WERI-Rb-1 (cell line): ENCODE data around the gene SAP30BP.

Source experiments
- DNase-seq: peaks from one replicate; pipeline ENCODE4 v3.0.0-alpha.2; 2020
- H3K27ac ChIP-seq: fragments of 250-450 bp; sonication (Bioruptor Pico); 2 replicates; pipeline ENCODE4 v1.5.1; 2020; ENCODE audit warnings: mild to moderate bottlenecking, moderate library complexity
- H3K27me3 ChIP-seq: fragments of 250-450 bp; sonication (Bioruptor Pico); 2 replicates; pipeline ENCODE4 v1.5.1; 2021; ENCODE audit warnings: mild to moderate bottlenecking, low read depth, moderate library complexity; ENCODE audit not compliant: insufficient read depth, severe bottlenecking
- H3K36me3 ChIP-seq: fragments of 250-450 bp; sonication (Bioruptor Pico); 2 replicates; pipeline ENCODE4 v1.5.1; 2020; ENCODE audit warnings: mild to moderate bottlenecking, moderate library complexity
- H3K4me3 ChIP-seq: 2 replicates; pipeline ENCODE4 v1.5.1; 2011; ENCODE audit warnings: low read depth, mild to moderate bottlenecking, control low read depth, low read length
- H3K9me3 ChIP-seq: fragments of 250-450 bp; sonication (Bioruptor Pico); 2 replicates; pipeline ENCODE4 v1.5.1; 2021; ENCODE audit warnings: mild to moderate bottlenecking, moderate library complexity; ENCODE audit not compliant: severe bottlenecking
- TF ChIP-seq, protein P1 (sequence below): IDR thresholded peaks from 2 replicates; pipeline ENCODE4 v1.5.1; 2011; ENCODE audit warnings: low read depth, mild to moderate bottlenecking, control low read depth, inconsistent platforms, low read length

SAP30BP gene

DNA sequence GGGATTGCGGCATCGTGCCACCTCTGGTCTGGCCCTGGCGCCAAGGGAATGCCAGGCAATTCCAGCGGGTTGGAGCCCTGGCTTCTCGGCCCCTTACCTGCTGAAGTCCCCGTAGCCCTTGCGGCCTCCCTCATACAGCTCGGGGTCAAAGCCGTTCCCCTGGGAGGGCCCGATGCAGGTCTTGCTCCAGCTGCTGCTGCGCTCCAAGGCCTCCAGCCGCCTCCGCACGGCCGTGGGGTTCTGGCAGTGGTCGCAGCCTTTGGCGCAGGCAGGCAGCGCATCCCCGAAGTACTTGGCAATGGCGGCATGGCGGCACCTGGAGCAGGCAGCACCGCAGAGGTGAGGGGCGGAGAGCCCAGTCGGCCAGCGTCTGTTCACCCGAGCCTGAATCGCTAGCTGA lies 35.8 kb upstream of the SAP30BP start:
- DNase-seq: no peak
- no peak overlapping the region for H3K4me3 ChIP-seq
- H3K9me3 ChIP-seq: no peaks in the 10 kb centered on the region
- H3K27me3 ChIP-seq: no peaks in the 10 kb centered on the region
- H3K36me3 ChIP-seq: peaks cover 15% of the 10 kb centered on the region
- H3K27ac ChIP-seq: no peak overlapping the region
- TF ChIP-seq, protein P1, sequence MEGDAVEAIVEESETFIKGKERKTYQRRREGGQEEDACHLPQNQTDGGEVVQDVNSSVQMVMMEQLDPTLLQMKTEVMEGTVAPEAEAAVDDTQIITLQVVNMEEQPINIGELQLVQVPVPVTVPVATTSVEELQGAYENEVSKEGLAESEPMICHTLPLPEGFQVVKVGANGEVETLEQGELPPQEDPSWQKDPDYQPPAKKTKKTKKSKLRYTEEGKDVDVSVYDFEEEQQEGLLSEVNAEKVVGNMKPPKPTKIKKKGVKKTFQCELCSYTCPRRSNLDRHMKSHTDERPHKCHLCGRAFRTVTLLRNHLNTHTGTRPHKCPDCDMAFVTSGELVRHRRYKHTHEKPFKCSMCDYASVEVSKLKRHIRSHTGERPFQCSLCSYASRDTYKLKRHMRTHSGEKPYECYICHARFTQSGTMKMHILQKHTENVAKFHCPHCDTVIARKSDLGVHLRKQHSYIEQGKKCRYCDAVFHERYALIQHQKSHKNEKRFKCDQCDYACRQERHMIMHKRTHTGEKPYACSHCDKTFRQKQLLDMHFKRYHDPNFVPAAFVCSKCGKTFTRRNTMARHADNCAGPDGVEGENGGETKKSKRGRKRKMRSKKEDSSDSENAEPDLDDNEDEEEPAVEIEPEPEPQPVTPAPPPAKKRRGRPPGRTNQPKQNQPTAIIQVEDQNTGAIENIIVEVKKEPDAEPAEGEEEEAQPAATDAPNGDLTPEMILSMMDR: no peak

DNA sequence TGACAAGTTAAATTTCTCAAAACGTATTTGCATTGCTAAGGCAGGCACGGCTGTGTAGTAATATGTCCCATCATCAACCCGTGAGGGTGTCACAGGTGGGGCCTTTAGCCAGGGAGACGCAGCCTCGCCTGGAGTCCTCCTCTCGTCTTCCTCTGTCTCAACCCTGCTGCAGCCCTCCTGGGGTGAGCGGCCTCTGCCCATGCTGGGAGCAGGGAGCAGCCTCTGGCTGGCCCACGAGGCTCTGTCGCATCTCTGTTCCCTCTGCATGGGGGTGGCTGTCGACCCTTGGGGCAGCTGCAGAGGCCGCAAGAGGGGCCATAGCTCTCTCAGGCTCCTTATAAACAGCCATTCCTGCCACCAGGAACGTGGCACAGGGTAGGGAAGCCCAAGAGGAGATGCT lies 34.7 kb upstream of the SAP30BP start:
- Histone ChIP-seq H3K27me3 (no peaks in the 10 kb centered on the region), H3K27ac (no peak overlapping the region), H3K36me3 (peaks cover 5% of the 10 kb centered on the region; the same call in 1 of the 2 replicates), H3K4me3 (no peak overlapping the region), H3K9me3 (no peaks in the 10 kb centered on the region)
- DNase-seq: no peak
- TF ChIP-seq, protein P1: no peak

DNA sequence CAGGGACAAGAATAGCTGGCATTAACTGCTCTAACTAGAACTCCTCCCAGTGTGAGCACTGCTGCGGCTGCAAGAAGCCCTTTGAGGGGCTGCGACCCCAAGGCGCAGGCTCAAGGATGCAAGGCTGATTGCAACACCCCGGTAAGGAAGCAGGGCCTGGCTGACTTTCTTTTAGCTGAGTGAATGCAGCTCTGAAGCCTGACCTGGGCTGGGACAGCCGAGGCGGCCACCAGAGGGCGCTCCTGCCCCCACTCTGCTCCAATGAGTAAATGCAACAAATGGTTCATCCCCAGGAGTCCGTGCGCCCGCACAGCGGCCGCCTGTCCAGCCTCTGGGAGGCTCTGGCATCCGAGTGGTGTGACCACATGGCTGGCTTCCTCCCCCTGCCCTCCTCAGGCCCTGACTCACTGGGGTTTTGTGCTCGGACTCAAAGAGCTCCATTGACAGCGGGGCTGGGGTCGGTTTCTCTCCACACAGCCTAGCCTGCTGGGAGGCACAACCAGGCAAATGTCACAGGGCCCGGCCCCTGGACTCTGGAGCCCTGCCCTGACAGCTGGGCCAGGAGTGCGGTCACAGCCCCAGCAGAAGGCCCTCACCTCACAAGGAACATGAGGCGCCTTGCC lies 34.2 kb upstream of the SAP30BP start, which contains the start of gene SMIM5:
SMIM5 (plus strand) TSS at position 572 of the 623 bp plus-strand sequence. CDS start 6,768 bp downstream, outside the sequence.
- TF ChIP-seq, protein P1: peak; percentile 99
- Histone ChIP-seq H3K27me3 (no peaks in the 10 kb centered on the region), H3K27ac (peak within 1 kb of the TSS; percentile 73), H3K9me3 (no peaks in the 10 kb centered on the region), H3K36me3 (peaks cover 3% of the 10 kb centered on the region), H3K4me3 (peak within 1 kb of the TSS; percentile 24)
- peak; percentile 93 for DNase-seq

DNA sequence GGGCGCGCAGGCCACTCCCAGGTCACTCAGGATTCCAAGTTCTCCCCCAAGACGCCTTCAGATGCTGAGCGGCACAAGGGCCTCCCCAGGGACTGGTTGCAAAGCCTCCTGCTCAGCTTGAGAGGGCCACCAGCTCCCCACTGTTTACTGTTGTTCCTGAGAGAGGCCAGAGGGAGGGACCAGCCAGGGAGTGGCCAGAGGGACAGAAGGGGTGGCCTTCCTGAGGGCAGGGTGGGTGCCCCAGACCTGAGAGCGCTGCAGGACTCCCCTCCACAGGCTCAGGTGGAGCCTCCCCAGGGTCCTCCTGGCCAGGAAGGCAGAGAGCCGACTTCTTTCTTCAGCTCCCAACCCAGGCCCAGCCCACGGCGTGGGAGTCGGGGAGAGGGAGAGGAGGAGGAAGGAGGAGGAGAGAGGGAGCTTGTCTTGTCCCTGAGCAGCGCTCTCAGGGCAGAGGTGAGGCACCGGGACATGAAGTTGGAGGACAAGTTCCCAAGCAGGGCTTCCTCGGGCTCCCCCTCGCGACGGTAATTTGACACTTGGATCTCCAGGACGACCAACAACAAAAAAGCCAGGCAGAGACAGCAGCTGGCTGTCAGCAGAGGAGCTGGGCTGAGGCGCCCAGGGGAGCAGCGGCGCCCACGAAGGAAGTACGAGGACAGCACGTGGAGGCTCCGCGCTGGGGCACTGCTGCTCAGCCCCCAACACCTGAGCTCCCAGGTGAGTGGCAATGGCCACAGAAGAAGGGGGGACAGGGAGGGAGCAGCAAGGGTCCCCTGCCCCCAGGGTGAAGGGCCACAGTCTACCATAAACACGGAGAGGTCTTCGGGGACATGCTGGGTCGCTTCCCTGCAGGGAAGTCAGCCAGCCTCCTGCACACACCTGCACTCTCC lies 33.4 kb upstream of the SAP30BP start:
- H3K27me3 ChIP-seq: no peaks in the 10 kb centered on the region
- TF ChIP-seq, protein P1: peak; percentile 92
- peaks cover 3% of the 10 kb centered on the region for H3K36me3 ChIP-seq
- H3K27ac ChIP-seq: peak overlapping the region; percentile 73
- H3K4me3 ChIP-seq: peak overlapping the region; percentile 24
- peak; percentile 97 for DNase-seq
- no peaks in the 10 kb centered on the region for H3K9me3 ChIP-seq

DNA sequence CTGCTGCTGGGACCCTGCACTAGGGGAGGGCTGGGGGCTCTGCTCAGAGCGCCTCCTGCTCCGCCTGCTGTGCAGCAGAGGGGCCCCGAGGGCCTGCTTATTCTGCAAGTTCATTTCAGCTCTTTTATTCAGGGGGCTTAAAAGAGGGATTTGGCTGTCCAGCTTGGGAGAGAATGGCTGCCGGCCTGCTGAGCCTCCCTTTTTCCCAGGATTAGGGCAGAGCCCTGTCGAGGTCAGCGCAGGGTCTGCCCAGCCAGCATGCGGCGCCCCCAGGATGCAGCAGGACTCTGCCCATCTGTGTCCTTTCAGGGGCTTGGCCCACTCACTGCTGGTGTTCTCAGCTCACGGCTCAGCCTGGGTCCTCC lies 32.8 kb upstream of the SAP30BP start:
- Histone ChIP-seq H3K4me3 (peak overlapping the region; percentile 24), H3K9me3 (no peaks in the 10 kb centered on the region), H3K27ac (peak overlapping the region; percentile 73), H3K27me3 (no peaks in the 10 kb centered on the region), H3K36me3 (peaks cover 3% of the 10 kb centered on the region)
- DNase-seq: peak; percentile 65
- TF ChIP-seq, protein P1: peak; percentile 14; the same call in 1 of the 2 replicates
